A549 (cell line): ENCODE measurements around the gene RNF145. TPM values are rescaled to one million over a fixed set of nuclear protein-coding genes. Genes with fewer than 3 reads are reported as not detected.

ENCODE experiments used
- ATAC-seq, 2 experiments: fragments of 200-7000 bp in 1 of 2; fragments of >200 bp in 1 of 2; cut with Nextera tagmentation in 1 of 2; cut with Tn5 transposase in 1 of 2; 3 replicates each; pipeline versions ENCODE4 v1.8.0 to v1.9.1; 2018 to 2020; ENCODE audit warnings: mild to moderate bottlenecking in 1 of 2, moderate library complexity in 1 of 2
- CTCF ChIA-PET: fragments of 300-600 bp; sonication (Branson Sonifier 250); formaldehyde crosslinking; extraction: SDS; loops from one replicate; lab custom pipeline; 2021; ENCODE audit warnings: antibody characterized with exemption, inconsistent platforms; lab: Yijun Ruan, JAX
- POLR2A ChIA-PET: fragments of 350-600 bp; formaldehyde crosslinking; extraction: SDS; loops from one replicate; lab custom pipeline; 2021; ENCODE audit warnings: antibody characterized with exemption, inconsistent platforms; lab: Yijun Ruan, JAX
- DNase-seq, 2 experiments: peaks; one replicate each; pipeline versions ENCODE4 v3.0.0 to v3.0.0-alpha.2; 2011 to 2016; ENCODE audit warnings: low read depth in 1 of 2, low spot score in 1 of 2
- FAIRE-seq: peaks from 2 replicates; lab custom pipeline; 2011; peaks lifted over from hg19 to GRCh38; lab: Jason Lieb, UNC
- H3K27ac ChIP-seq, 2 experiments: fragments of >200 bp; sonication (Bioruptor Twin); formaldehyde crosslinking; 3 replicates each; pipeline ENCODE4 v1.5.1; 2016 to 2017
- H3K4me1 ChIP-seq: fragments of >200 bp; sonication (Bioruptor Twin); formaldehyde crosslinking; 3 replicates; pipeline ENCODE4 v1.6.1; 2016
- H3K4me2 ChIP-seq: fragments of >200 bp; sonication (Bioruptor Twin); formaldehyde crosslinking; 3 replicates; pipeline ENCODE4 v1.6.1; 2016
- H3K4me3 ChIP-seq: fragments of >200 bp; sonication (Bioruptor Twin); formaldehyde crosslinking; 3 replicates; pipeline ENCODE4 v1.5.1; 2016
- H3K9me3 ChIP-seq: fragments of >200 bp; sonication (Bioruptor Twin); formaldehyde crosslinking; 3 replicates; pipeline ENCODE4 v1.6.1; 2016
- ATOH8 ChIP-seq: fragments of 250-450 bp; sonication (Bioruptor Pico); IDR thresholded peaks from 2 replicates; pipeline ENCODE4 v1.5.0; 2020; ENCODE audit warnings: low read depth, mild to moderate bottlenecking, moderate library complexity
- BCL3 ChIP-seq: fragments of >200 bp; sonication (Bioruptor Twin); formaldehyde crosslinking; IDR thresholded peaks from 3 replicates; pipeline ENCODE4 v1.6.1; 2016
- EHMT2 ChIP-seq: fragments of 200-600 bp; sonication (generic); IDR thresholded peaks from 2 replicates; pipeline ENCODE4 v1.6.1; 2016; ENCODE audit warnings: antibody characterized with exemption, low read depth, mild to moderate bottlenecking, moderate library complexity
- ESRRA ChIP-seq: fragments of 150-350 bp; IDR thresholded peaks from 2 replicates; pipeline ENCODE4 v1.6.1; 2014; ENCODE audit warnings: mild to moderate bottlenecking, low read length, borderline replicate concordance
- HES2 ChIP-seq: fragments of >200 bp; sonication (Bioruptor Twin); formaldehyde crosslinking; IDR thresholded peaks from 2 replicates; pipeline ENCODE4 v1.6.1; 2016
- HMGXB4 ChIP-seq: fragments of 250-450 bp; sonication (Bioruptor Pico); IDR thresholded peaks from 2 replicates; pipeline ENCODE4 v1.5.0; 2021; ENCODE audit warnings: mild to moderate bottlenecking, moderate library complexity, borderline replicate concordance
- MAFK ChIP-seq: fragments of 450-650 bp; IDR thresholded peaks from 2 replicates; pipeline ENCODE4 v1.6.1; 2014; ENCODE audit not compliant: partially characterized antibody
- MYC ChIP-seq: IDR thresholded peaks from 2 replicates; pipeline ENCODE4 v1.6.1; 2012; ENCODE audit warnings: mild to moderate bottlenecking, inconsistent platforms, low read length, improper control_type of control experiment, borderline replicate concordance
- NPAS2 ChIP-seq: fragments of 250-450 bp; sonication (Bioruptor Pico); IDR thresholded peaks from 2 replicates; pipeline ENCODE4 v1.8.0; 2022; ENCODE audit warnings: mild to moderate bottlenecking, moderate library complexity, borderline replicate concordance
- NR3C1 ChIP-seq: fragments of >200 bp; sonication (Bioruptor Twin); formaldehyde crosslinking; IDR thresholded peaks from 3 replicates; pipeline ENCODE4 v1.6.1; 2017
- POLR2A ChIP-seq: IDR thresholded peaks from 2 replicates; pipeline ENCODE4 v1.6.1; 2012; ENCODE audit warnings: mild to moderate bottlenecking, low read length
- RFX5 ChIP-seq: fragments of 450-650 bp; IDR thresholded peaks from 2 replicates; pipeline ENCODE4 v1.7.1; 2014; ENCODE audit warnings: antibody characterized with exemption, mild to moderate bottlenecking, moderate library complexity
- SREBF2 ChIP-seq: fragments of 450-650 bp; IDR thresholded peaks from 2 replicates; pipeline ENCODE4 v1.6.1; 2014; ENCODE audit warnings: mild to moderate bottlenecking, moderate library complexity
- ZSCAN20 ChIP-seq: fragments of 250-450 bp; sonication (Bioruptor Pico); IDR thresholded peaks from 2 replicates; pipeline ENCODE4 v1.8.0; 2022; ENCODE audit warnings: mild to moderate bottlenecking, moderate library complexity
- WGBS: methylation state at CpG from one replicate; pipeline ENCODE4 v1.1.6; 2017; ENCODE audit errors: missing lambda C conversion rate; 5-methylcytosine and 5-hydroxymethylcytosine counted together
- polyA plus RNA-seq, 4 experiments: library from polyadenylated mRNA; depleted of rRNA in 3 of 4; stranded (reverse); fragments of >200 nt; fragmentation: RNase III in 1 of 4; extraction: RNeasy Plus Mini Kit Qiagen cat#74134 plus additional on column Dnase treatment in 1 of 4; gene quantifications; 2 replicates in 3 of 4; 3 replicates in 1 of 4; pipeline ENCODE4 v1.2.3, GENCODE V29; 2011 to 2017
- TF ChIP-seq, protein P1 (sequence below): fragments of 200-600 bp; sonication (generic); IDR thresholded peaks from 2 replicates; pipeline ENCODE4 v1.6.1; 2016; ENCODE audit warnings: antibody characterized with exemption, mild to moderate bottlenecking, moderate library complexity
- TF ChIP-seq, protein P2 (sequence below): fragments of 150-350 bp; IDR thresholded peaks from 2 replicates; pipeline ENCODE4 v1.6.1; 2014; ENCODE audit warnings: low read depth, mild to moderate bottlenecking, low read length
- TF ChIP-seq, protein P3 (sequence below): IDR thresholded peaks from 2 replicates; pipeline ENCODE4 v1.6.1; 2012; ENCODE audit warnings: low read depth, borderline replicate concordance

RNF145 gene
- polyA plus RNA-seq, 2 of the 4 experiments (the other 2 are of a cell fraction), result 122 to 146 TPM

GRCh38 chr5:159211729-159212174, 2.4 kb upstream of the RNF145 start:
- no peak for ATAC-seq
- peak overlapping the region; percentile 97 to 100; a peak in 5 of 6 replicates for H3K27ac ChIP-seq
- H3K4me1 ChIP-seq, result peaks cover 27% of the 10 kb centered on the region
- WGBS, result 72% methylated on average over 4 of the region's 4 CpGs
- no peak for TF ChIP-seq ESRRA
- no peak for TF ChIP-seq BCL3
- no peak for TF ChIP-seq ATOH8 (CRISPR knock-in tag)
- TF ChIP-seq, protein P1, sequence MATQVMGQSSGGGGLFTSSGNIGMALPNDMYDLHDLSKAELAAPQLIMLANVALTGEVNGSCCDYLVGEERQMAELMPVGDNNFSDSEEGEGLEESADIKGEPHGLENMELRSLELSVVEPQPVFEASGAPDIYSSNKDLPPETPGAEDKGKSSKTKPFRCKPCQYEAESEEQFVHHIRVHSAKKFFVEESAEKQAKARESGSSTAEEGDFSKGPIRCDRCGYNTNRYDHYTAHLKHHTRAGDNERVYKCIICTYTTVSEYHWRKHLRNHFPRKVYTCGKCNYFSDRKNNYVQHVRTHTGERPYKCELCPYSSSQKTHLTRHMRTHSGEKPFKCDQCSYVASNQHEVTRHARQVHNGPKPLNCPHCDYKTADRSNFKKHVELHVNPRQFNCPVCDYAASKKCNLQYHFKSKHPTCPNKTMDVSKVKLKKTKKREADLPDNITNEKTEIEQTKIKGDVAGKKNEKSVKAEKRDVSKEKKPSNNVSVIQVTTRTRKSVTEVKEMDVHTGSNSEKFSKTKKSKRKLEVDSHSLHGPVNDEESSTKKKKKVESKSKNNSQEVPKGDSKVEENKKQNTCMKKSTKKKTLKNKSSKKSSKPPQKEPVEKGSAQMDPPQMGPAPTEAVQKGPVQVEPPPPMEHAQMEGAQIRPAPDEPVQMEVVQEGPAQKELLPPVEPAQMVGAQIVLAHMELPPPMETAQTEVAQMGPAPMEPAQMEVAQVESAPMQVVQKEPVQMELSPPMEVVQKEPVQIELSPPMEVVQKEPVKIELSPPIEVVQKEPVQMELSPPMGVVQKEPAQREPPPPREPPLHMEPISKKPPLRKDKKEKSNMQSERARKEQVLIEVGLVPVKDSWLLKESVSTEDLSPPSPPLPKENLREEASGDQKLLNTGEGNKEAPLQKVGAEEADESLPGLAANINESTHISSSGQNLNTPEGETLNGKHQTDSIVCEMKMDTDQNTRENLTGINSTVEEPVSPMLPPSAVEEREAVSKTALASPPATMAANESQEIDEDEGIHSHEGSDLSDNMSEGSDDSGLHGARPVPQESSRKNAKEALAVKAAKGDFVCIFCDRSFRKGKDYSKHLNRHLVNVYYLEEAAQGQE, result no peak
- TF ChIP-seq SREBF2, result no peak
- TF ChIP-seq, protein P2, sequence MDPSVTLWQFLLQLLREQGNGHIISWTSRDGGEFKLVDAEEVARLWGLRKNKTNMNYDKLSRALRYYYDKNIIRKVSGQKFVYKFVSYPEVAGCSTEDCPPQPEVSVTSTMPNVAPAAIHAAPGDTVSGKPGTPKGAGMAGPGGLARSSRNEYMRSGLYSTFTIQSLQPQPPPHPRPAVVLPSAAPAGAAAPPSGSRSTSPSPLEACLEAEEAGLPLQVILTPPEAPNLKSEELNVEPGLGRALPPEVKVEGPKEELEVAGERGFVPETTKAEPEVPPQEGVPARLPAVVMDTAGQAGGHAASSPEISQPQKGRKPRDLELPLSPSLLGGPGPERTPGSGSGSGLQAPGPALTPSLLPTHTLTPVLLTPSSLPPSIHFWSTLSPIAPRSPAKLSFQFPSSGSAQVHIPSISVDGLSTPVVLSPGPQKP, result no peak
- no peak for TF ChIP-seq HES2
- TF ChIP-seq, all 56 proteins: peak for 0
- peak overlapping the region; percentile 94; the same call in 1 of the 3 replicates for H3K4me2 ChIP-seq
- no peak for FAIRE-seq
- no peaks in the 10 kb centered on the region for H3K9me3 ChIP-seq
- DNase-seq, result no peak
- H3K4me3 ChIP-seq, result no peak overlapping the region
- ChIA-PET POLR2A (no interaction called here), CTCF (interaction anchor here (1.4 to 2.5 kb wide), 2 partner anchors 55 kb away, joined by 3 to 9 read pairs; no protein-coding TSS in a partner anchor)

DNA sequence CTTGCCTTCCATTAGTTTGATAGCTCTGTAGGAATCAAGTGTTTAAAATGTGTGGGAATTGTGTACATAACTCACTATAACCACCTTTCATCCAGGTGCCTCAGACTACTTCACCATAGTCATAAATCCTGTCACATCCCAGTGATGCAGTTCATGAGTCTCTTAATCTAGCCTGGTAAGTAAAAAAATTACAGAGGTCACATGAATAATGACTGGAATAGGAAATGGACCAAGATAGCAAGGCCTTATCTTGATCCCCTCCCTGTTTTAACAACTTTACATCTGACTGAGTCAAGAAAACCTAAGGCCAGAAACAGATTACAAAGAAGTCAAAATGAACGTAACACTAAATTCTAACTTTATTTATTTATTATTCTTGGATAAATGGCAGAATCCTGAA, 1.5 kb upstream of the RNF145 start:
- Histone ChIP-seq H3K9me3 (no peaks in the 10 kb centered on the region), H3K4me3 (peak overlapping the region; percentile 77; the same call in 2 of the 3 replicates), H3K4me2 (peak overlapping the region; percentile 94), H3K4me1 (peaks cover 21% of the 10 kb centered on the region), H3K27ac (peak overlapping the region; percentile 97 to 100)
- DNase-seq (no peak), FAIRE-seq (no peak), ATAC-seq (no peak)
- 94% methylated on average over 1 of the region's 1 CpG for WGBS
- POLR2A ChIA-PET, result no interaction called here
- CTCF ChIA-PET, result interaction anchor here (1.4 to 2.5 kb wide), 2 partner anchors 54 to 56 kb away, joined by 3 to 9 read pairs; no protein-coding TSS in a partner anchor
- TF ChIP-seq NR3C1, result no peak
- TF ChIP-seq SREBF2, result no peak
- no peak for TF ChIP-seq MYC
- no peak for TF ChIP-seq BCL3
- TF ChIP-seq, protein P3, sequence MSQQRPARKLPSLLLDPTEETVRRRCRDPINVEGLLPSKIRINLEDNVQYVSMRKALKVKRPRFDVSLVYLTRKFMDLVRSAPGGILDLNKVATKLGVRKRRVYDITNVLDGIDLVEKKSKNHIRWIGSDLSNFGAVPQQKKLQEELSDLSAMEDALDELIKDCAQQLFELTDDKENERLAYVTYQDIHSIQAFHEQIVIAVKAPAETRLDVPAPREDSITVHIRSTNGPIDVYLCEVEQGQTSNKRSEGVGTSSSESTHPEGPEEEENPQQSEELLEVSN, result no peak
- TF ChIP-seq HMGXB4, result no peak
- no peak for TF ChIP-seq NPAS2
- no peak for TF ChIP-seq ZSCAN20 (CRISPR knock-in tag)
- TF ChIP-seq, protein P2, result no peak
- TF ChIP-seq, protein P1, result no peak
- no peak for TF ChIP-seq EHMT2
- no peak for TF ChIP-seq MAFK
- TF ChIP-seq POLR2A, result no peak
- TF ChIP-seq RFX5, result no peak
